ENCODE results near the gene ZC3H13. TPM values are rescaled to one million over a fixed set of nuclear protein-coding genes. Genes with fewer than 3 reads are reported as not detected.

ZC3H13 gene
- total and polyA plus RNA-seq, 2 donors (not counting 1 experiment from before 2014, with no cell fraction given), result 4.8 to 65.7 TPM

DNA sequence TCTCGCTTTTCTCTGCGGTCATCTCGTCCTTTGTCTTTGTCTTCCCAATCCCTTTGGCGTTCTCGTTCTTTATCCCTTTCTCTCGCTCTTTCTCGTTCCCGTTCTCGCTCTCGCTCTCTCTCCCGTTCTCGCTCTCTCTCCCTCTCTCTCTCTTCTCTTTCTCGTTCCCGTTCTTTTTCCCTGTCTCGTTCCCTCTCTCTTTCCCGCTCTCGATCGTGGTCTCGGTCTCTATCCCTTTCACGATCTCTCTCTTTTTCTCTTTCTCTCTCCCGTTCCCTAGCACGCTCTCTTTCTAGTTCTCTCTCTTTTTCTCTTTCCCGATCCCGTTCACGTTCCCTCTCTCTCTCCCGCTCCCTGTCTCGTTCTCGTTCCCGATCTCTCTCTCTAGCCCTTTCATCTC, 77.2 kb downstream of the ZC3H13 start:
- H3K79me2 ChIP-seq (ENCODE audit: control insufficient read depth, insufficient read depth, low read length), result no peaks in the 10 kb centered on the region
- Mint-ChIP-seq H3K4me1 (no peaks in the 10 kb centered on the region), H3K9me3 (ENCODE audit: insufficient read depth) (no peaks in the 10 kb centered on the region), H3K4me3 (no peak overlapping the region), H3K27me3 (no peaks in the 10 kb centered on the region), H3K27ac (no peak overlapping the region)
- H3K4me3 ChIP-seq (ENCODE audit: control extremely low read depth in 1 of 5, extremely low read depth in 1 of 5, insufficient read depth in 1 of 5, low read depth in 2 of 5, low read length in 4 of 5), result no peak overlapping the region
- no peak overlapping the region for H3K4me2 ChIP-seq (replicated peaks; ENCODE audit: low read depth, low read length, poor library complexity, severe bottlenecking)
- no peaks in the 10 kb centered on the region for H3K4me1 ChIP-seq (ENCODE audit: control insufficient read depth in 2 of 2, insufficient read depth in 2 of 2, low read length in 2 of 2)
- intact Hi-C loops (cut with micrococcal nuclease), result no loop called here
- ATAC-seq (ENCODE audit: low read depth) (no peak), DNase-seq (no peak)
- TF ChIP-seq, protein P1, sequence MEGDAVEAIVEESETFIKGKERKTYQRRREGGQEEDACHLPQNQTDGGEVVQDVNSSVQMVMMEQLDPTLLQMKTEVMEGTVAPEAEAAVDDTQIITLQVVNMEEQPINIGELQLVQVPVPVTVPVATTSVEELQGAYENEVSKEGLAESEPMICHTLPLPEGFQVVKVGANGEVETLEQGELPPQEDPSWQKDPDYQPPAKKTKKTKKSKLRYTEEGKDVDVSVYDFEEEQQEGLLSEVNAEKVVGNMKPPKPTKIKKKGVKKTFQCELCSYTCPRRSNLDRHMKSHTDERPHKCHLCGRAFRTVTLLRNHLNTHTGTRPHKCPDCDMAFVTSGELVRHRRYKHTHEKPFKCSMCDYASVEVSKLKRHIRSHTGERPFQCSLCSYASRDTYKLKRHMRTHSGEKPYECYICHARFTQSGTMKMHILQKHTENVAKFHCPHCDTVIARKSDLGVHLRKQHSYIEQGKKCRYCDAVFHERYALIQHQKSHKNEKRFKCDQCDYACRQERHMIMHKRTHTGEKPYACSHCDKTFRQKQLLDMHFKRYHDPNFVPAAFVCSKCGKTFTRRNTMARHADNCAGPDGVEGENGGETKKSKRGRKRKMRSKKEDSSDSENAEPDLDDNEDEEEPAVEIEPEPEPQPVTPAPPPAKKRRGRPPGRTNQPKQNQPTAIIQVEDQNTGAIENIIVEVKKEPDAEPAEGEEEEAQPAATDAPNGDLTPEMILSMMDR (IDR thresholded peaks at IDR 0.05), result no peak
- TF ChIP-seq EZH2 (IDR thresholded peaks at IDR 0.05; ENCODE audit: borderline replicate concordance, insufficient read depth, low read depth, low read length, poor library complexity, severe bottlenecking), result no peak
- H3K36me3 ChIP-seq (replicated peaks in 1 of 2; ENCODE audit: control extremely low read depth in 1 of 2, control insufficient read depth in 1 of 2, extremely low read depth in 1 of 2, insufficient read depth in 2 of 2, low read length in 1 of 2), result peaks cover 14 to 65% of the 10 kb centered on the region in 2 experiments
- no peaks in the 10 kb centered on the region for H3K9me3 ChIP-seq (ENCODE audit: control extremely low read depth in 1 of 3, control insufficient read depth in 2 of 3, insufficient read depth in 1 of 3, low read length in 2 of 3)
- POLR2A ChIA-PET, result no interaction called here
- 98% methylated on average over 29 of the region's 29 CpGs for WGBS (ENCODE audit: insufficient coverage)
- CTCF ChIA-PET, result no interaction called here
- H3K9ac ChIP-seq (ENCODE audit: low read length), result no peak overlapping the region
- H3K27me3 ChIP-seq (replicated peaks in 1 of 4; ENCODE audit: control extremely low read depth in 1 of 4, control insufficient read depth in 3 of 4, insufficient read depth in 4 of 4, low read length in 3 of 4), result no peaks in the 10 kb centered on the region
- H3K27ac ChIP-seq (ENCODE audit: low read length in 2 of 2), result no peak overlapping the region
- H4K20me1 ChIP-seq (ENCODE audit: control insufficient read depth, insufficient read depth, low read length, poor library complexity, severe bottlenecking), result no peaks in the 10 kb centered on the region
- no peak overlapping the region for H2AFZ ChIP-seq (ENCODE audit: insufficient read depth, low read depth, low read length, poor library complexity, severe bottlenecking)

- Mint-ChIP-seq H3K27ac (no peak overlapping the region), H3K4me1 (no peaks in the 10 kb centered on the region), H3K4me3 (no peak overlapping the region), H3K9me3 (ENCODE audit: insufficient read depth) (no peaks in the 10 kb centered on the region), H3K27me3 (no peaks in the 10 kb centered on the region)
- Histone ChIP-seq H3K4me1 (ENCODE audit: control insufficient read depth in 2 of 2, insufficient read depth in 2 of 2, low read length in 2 of 2) (no peaks in the 10 kb centered on the region), H3K36me3 (replicated peaks in 1 of 2; ENCODE audit: control extremely low read depth in 1 of 2, control insufficient read depth in 1 of 2, extremely low read depth in 1 of 2, insufficient read depth in 2 of 2, low read length in 1 of 2) (peaks cover 18 to 67% of the 10 kb centered on the region in 2 experiments), H3K79me2 (ENCODE audit: control insufficient read depth, insufficient read depth, low read length) (no peaks in the 10 kb centered on the region), H3K4me2 (replicated peaks; ENCODE audit: low read depth, low read length, poor library complexity, severe bottlenecking) (no peak overlapping the region), H3K27me3 (replicated peaks in 1 of 4; ENCODE audit: control extremely low read depth in 1 of 4, control insufficient read depth in 3 of 4, insufficient read depth in 4 of 4, low read length in 3 of 4) (no peaks in the 10 kb centered on the region), H3K27ac (ENCODE audit: low read length in 2 of 2) (no peak overlapping the region), H4K20me1 (ENCODE audit: control insufficient read depth, insufficient read depth, low read length, poor library complexity, severe bottlenecking) (no peaks in the 10 kb centered on the region), H3K9ac (ENCODE audit: low read length) (no peak overlapping the region), H3K4me3 (ENCODE audit: control extremely low read depth in 1 of 5, extremely low read depth in 1 of 5, insufficient read depth in 1 of 5, low read depth in 2 of 5, low read length in 4 of 5) (no peak overlapping the region), H3K9me3 (ENCODE audit: control extremely low read depth in 1 of 3, control insufficient read depth in 2 of 3, insufficient read depth in 1 of 3, low read length in 2 of 3) (no peaks in the 10 kb centered on the region), H2AFZ (ENCODE audit: insufficient read depth, low read depth, low read length, poor library complexity, severe bottlenecking) (no peak overlapping the region)
- DNase-seq, result no peak
- intact Hi-C loops (cut with micrococcal nuclease), result no loop called here
- no peak for ATAC-seq (ENCODE audit: low read depth)
- WGBS (ENCODE audit: insufficient coverage), result no CpG with 5 or more reads among the region's 2 CpGs
- TF ChIP-seq EZH2 (IDR thresholded peaks at IDR 0.05; ENCODE audit: borderline replicate concordance, insufficient read depth, low read depth, low read length, poor library complexity, severe bottlenecking), result no peak
- TF ChIP-seq, protein P1 (IDR thresholded peaks at IDR 0.05), result no peak
- ChIA-PET POLR2A (no interaction called here), CTCF (no interaction called here)
Observed at GRCh38 chr13:45974500-45974899, 78.0 kb downstream of the ZC3H13 start.

All from B cell (primary cell).